ENCODE results near the gene C1orf198.

GRCh38 chr1:230878591-230878990 lies 10.3 kb upstream of the C1orf198 start:
- TF ChIP-seq CTCF (IDR thresholded peaks at IDR 0.05; ENCODE audit: low read depth, low read length, poor library complexity, severe bottlenecking) = no peak
- no peak for TF ChIP-seq EZH2phosphoT487 (IDR thresholded peaks at IDR 0.05; ENCODE audit: borderline replicate concordance, low read length)
